GM12878 (cell line): Measurements from ENCODE around the gene WDR45B. TPM values are rescaled to one million over a fixed set of nuclear protein-coding genes. Genes with fewer than 3 reads are reported as not detected.

Source experiments
- ATAC-seq: fragments of 200-7000 bp; cut with Tn5 transposase; 3 replicates; pipeline ENCODE4 v1.9.1; 2020; ENCODE audit warnings: mild to moderate bottlenecking, moderate library complexity
- BruUV-seq: library from RNA; stranded (reverse); fragments of 400-500 nt; replicated peaks from 2 replicates; lab custom pipeline; 2021; lab: Mats Ljungman, UMichigan
- CTCF ChIA-PET: fragments of 300-600 bp; sonication (Branson Sonifier 250); formaldehyde crosslinking; extraction: SDS; loops from one replicate; lab custom pipeline; 2021; ENCODE audit warnings: inconsistent platforms; lab: Yijun Ruan, JAX
- POLR2A ChIA-PET: fragments of 350-600 bp; formaldehyde crosslinking; extraction: SDS; loops from one replicate; lab custom pipeline; 2021; ENCODE audit warnings: inconsistent platforms; lab: Charles Lee
- RAD21 ChIA-PET: fragments of 300-600 bp; sonication (Branson Sonifier 250); formaldehyde crosslinking; loops from one replicate; lab custom pipeline; 2023; ENCODE audit warnings: antibody characterized with exemption; ENCODE audit not compliant: unreplicated experiment; lab: Charles Lee
- SMC1A ChIA-PET: fragments of 300-600 bp; sonication (Branson Sonifier 250); formaldehyde crosslinking; loops from one replicate; lab custom pipeline; 2023; ENCODE audit not compliant: unreplicated experiment, uncharacterized antibody; lab: Charles Lee
- DNase-seq: peaks from one replicate; pipeline ENCODE4 v3.0.0-alpha.2; 2011; ENCODE audit warnings: low read depth, low spot score
- FAIRE-seq: peaks from 3 replicates; lab custom pipeline; 2011; peaks lifted over from hg19 to GRCh38; lab: Jason Lieb, UNC
- H2AFZ ChIP-seq: 2 replicates; pipeline ENCODE4 v1.6.0; 2011; ENCODE audit warnings: low read depth, low read length, control low read depth; ENCODE audit not compliant: control insufficient read depth
- H3K27ac ChIP-seq: 2 replicates; pipeline ENCODE4 v1.5.1; 2011; ENCODE audit warnings: control low read depth; ENCODE audit not compliant: control insufficient read depth, insufficient read depth
- H3K27me3 ChIP-seq, 2 experiments: replicated peaks in 1 of 2; 2 replicates each; pipeline versions ENCODE4 v1.6.0 to v1.6.1; 2011; ENCODE audit warnings: low read length in 1 of 2; ENCODE audit not compliant: control insufficient read depth in 2 of 2, insufficient read depth in 2 of 2
- H3K36me3 ChIP-seq, 2 experiments: 2 replicates each; pipeline ENCODE4 v1.5.1; 2011; ENCODE audit warnings: low read length in 1 of 2; ENCODE audit not compliant: control insufficient read depth in 2 of 2, insufficient read depth in 2 of 2
- H3K4me1 ChIP-seq: 2 replicates; pipeline ENCODE4 v1.6.1; 2011; ENCODE audit warnings: mild to moderate bottlenecking, low read length, moderate library complexity, mixed read lengths; ENCODE audit not compliant: control insufficient read depth, insufficient read depth
- H3K4me2 ChIP-seq: 2 replicates; pipeline ENCODE4 v1.6.0; 2011; ENCODE audit warnings: control low read depth; ENCODE audit not compliant: control insufficient read depth, insufficient read depth
- H3K4me3 ChIP-seq: fragments of 200-600 bp; sonication (generic); 2 replicates; pipeline ENCODE4 v1.5.1; 2016
- H3K79me2 ChIP-seq: 2 replicates; pipeline ENCODE4 v1.6.0; 2011; ENCODE audit warnings: low read length; ENCODE audit not compliant: control insufficient read depth, insufficient read depth
- H3K9ac ChIP-seq: 2 replicates; pipeline ENCODE4 v1.8.0; 2011; ENCODE audit warnings: low read length, control low read depth, mixed read lengths; ENCODE audit not compliant: control insufficient read depth, insufficient read depth
- H3K9me3 ChIP-seq: replicated peaks from 3 replicates; pipeline ENCODE4 v1.5.1; 2011; ENCODE audit warnings: mild to moderate bottlenecking, low read length; ENCODE audit not compliant: control insufficient read depth, insufficient read depth
- H4K20me1 ChIP-seq: 2 replicates; pipeline ENCODE4 v1.6.0; 2011; ENCODE audit not compliant: control insufficient read depth, insufficient read depth
- FOXK2 ChIP-seq: fragments of 450-650 bp; IDR thresholded peaks from 2 replicates; pipeline ENCODE4 v1.6.1; 2017; ENCODE audit warnings: mild to moderate bottlenecking, moderate library complexity
- GABPA ChIP-seq: IDR thresholded peaks from 2 replicates; pipeline ENCODE4 v1.6.1; 2014; ENCODE audit warnings: antibody characterized with exemption, low read depth, mild to moderate bottlenecking, inconsistent platforms
- NRF1 ChIP-seq: conservative IDR thresholded peaks from 2 replicates; pipeline ENCODE4 v1.6.1; 2011; ENCODE audit warnings: mild to moderate bottlenecking, low read depth, low read length, improper control_type of control experiment
- SIX5 ChIP-seq: IDR thresholded peaks from 2 replicates; pipeline ENCODE4 v1.6.1; 2011; ENCODE audit warnings: mild to moderate bottlenecking, low read depth, low read length, moderate library complexity; ENCODE audit not compliant: severe bottlenecking
- STAT3 ChIP-seq: IDR thresholded peaks from 2 replicates; pipeline ENCODE4 v1.6.1; 2011; ENCODE audit warnings: low read depth, low read length, improper control_type of control experiment
- ZBED1 ChIP-seq: IDR thresholded peaks from 2 replicates; pipeline ENCODE4 v1.6.1; 2016; ENCODE audit warnings: borderline replicate concordance
- in situ Hi-C: fragments of 300-500 bp; cut with MboI; formaldehyde crosslinking; loops from 9 replicates; pipeline ENCODE4 v1.14.3; 2018; ENCODE audit warnings: mixed read lengths
- intact Hi-C: fragments of 100-400 bp; cut with micrococcal nuclease; formaldehyde crosslinking; loops from one replicate; pipeline ENCODE4 v1.14.2; 2022; ENCODE audit not compliant: unreplicated experiment
- polyA plus RNA-seq, 11 experiments: library from polyadenylated mRNA; depleted of rRNA in 4 of 11; unstranded in 6 of 11; stranded (reverse) in 5 of 11; fragments of >200 nt; fragmentation: Nextera tagmentation in 4 of 11; fragmentation: Illumina TruSeq in 1 of 11; extraction: Ambion mirVana in 4 of 11; extraction: Trizol in 1 of 11; gene quantifications; 1 replicate in 1 of 11; 2 replicates in 10 of 11; pipeline versions ENCODE4 v1.2.1 to v1.2.3, GENCODE V29; 2011 to 2016; ENCODE audit warnings: inconsistent platforms in 2 of 11, missing spikeins in 2 of 11, low read depth in 1 of 11
- total RNA-seq, 4 experiments: library from RNA; depleted of rRNA in 3 of 4; stranded (reverse); fragments of >200 nt in 3 of 4; fragmentation: Illumina TruSeq in 1 of 4; extraction: Trizol in 1 of 4; gene quantifications; 2 replicates each; pipeline versions ENCODE4 v1.2.1 to v1.2.3, GENCODE V29; 2013 to 2021
- TF ChIP-seq, protein P1 (sequence below): fragments of 450-650 bp; IDR thresholded peaks from 2 replicates; pipeline ENCODE4 v1.6.1; 2017; ENCODE audit warnings: mild to moderate bottlenecking

WDR45B gene
- total and polyA plus RNA-seq, 10 of the 15 experiments (the other 5 are each of a cell fraction or from before 2014, with no cell fraction given), result 1.0 to 73.7 (median 26.6) TPM

DNA sequence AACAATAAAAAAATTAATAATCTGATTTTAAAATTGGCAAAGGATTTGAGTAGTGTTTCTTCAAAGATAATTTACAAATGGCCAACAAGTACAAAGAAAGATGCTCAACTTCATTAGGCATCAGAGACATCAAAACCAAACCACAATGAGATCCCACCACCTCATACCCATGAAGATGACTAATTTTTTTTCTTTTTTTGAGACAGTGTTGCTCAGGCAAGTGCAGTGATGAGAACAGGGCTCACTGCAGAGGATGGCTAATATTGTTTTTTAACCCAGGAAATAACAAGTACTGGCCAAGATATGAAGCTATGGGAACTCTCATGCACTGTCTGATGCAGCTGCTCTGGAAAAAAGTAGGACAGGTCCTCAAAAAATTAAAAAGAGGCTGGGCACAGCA lies 14.9 kb downstream of the WDR45B start:
- Histone ChIP-seq H4K20me1 (peaks cover 3% of the 10 kb centered on the region), H2AFZ (no peak overlapping the region), H3K27ac (0 out of 2 replicates have a peak overlapping the region, but pooled peaks have one; percentile 11), H3K79me2 (peaks cover 36% of the 10 kb centered on the region), H3K4me2 (no peak overlapping the region), H3K27me3 (no peaks in the 10 kb centered on the region), H3K4me3 (no peak overlapping the region), H3K9me3 (no peaks in the 10 kb centered on the region; the same call in 2 of the 3 replicates)
- ChIA-PET RAD21 (interaction anchor here (0.7 kb wide), 1 partner anchor 333 kb away, joined by 4 read pairs; no protein-coding TSS in a partner anchor), POLR2A (interaction anchor here (0.7 kb wide), 1 partner anchor 680 kb away, joined by 3 read pairs; no protein-coding TSS in a partner anchor), CTCF (no interaction called here), SMC1A (no interaction called here)
- TF ChIP-seq NRF1 (no peak), ZBED1 (no peak), STAT3 (no peak), GABPA (no peak), SIX5 (no peak), FOXK2 (no peak)
- TF ChIP-seq, protein P1, sequence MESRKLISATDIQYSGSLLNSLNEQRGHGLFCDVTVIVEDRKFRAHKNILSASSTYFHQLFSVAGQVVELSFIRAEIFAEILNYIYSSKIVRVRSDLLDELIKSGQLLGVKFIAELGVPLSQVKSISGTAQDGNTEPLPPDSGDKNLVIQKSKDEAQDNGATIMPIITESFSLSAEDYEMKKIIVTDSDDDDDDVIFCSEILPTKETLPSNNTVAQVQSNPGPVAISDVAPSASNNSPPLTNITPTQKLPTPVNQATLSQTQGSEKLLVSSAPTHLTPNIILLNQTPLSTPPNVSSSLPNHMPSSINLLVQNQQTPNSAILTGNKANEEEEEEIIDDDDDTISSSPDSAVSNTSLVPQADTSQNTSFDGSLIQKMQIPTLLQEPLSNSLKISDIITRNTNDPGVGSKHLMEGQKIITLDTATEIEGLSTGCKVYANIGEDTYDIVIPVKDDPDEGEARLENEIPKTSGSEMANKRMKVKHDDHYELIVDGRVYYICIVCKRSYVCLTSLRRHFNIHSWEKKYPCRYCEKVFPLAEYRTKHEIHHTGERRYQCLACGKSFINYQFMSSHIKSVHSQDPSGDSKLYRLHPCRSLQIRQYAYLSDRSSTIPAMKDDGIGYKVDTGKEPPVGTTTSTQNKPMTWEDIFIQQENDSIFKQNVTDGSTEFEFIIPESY, result no peak
- TF ChIP-seq, all 136 proteins: peak for 0
- no peaks in the 10 kb centered on the region for H3K4me1 ChIP-seq
- ATAC-seq, result no peak
- BruUV-seq, result no TSS peak
- peaks cover 5 to 15% of the 10 kb centered on the region in 2 experiments for H3K36me3 ChIP-seq
- no peak for FAIRE-seq
- intact Hi-C loops (no loop called here), in situ Hi-C loops (no loop called here)
- DNase-seq, result no peak
- H3K9ac ChIP-seq, result no peak overlapping the region
